Measurements from ENCODE around the gene CLOCK.

The CLOCK gene

DNA sequence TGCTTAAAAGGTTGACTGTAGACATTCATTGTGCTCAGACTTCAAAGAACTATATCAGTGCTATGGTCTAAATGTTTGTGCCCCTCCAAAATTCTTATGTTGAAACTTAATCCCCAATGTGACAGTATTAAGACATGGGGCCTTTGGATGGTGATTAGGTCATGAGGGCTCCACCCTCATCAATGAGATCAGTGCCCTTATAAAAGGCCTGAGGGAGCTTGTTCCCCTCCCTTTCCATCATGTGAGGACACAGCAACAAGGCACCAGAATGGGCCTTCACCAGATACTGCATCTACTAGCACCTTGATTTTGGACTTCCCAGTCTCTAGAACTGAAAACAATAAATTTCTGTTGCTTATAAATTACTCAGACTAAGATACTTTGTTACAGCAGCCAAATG, 28.3 kb downstream of the CLOCK start:
- H3K4me3 Mint-ChIP-seq = no peak overlapping the region
- peaks cover 50% of the 10 kb centered on the region for H3K9me3 Mint-ChIP-seq
- H3K27me3 Mint-ChIP-seq (ENCODE audit: low read depth, poor library complexity) = peaks cover 3% of the 10 kb centered on the region
- no peak for DNase-seq
- TF ChIP-seq, protein P1, sequence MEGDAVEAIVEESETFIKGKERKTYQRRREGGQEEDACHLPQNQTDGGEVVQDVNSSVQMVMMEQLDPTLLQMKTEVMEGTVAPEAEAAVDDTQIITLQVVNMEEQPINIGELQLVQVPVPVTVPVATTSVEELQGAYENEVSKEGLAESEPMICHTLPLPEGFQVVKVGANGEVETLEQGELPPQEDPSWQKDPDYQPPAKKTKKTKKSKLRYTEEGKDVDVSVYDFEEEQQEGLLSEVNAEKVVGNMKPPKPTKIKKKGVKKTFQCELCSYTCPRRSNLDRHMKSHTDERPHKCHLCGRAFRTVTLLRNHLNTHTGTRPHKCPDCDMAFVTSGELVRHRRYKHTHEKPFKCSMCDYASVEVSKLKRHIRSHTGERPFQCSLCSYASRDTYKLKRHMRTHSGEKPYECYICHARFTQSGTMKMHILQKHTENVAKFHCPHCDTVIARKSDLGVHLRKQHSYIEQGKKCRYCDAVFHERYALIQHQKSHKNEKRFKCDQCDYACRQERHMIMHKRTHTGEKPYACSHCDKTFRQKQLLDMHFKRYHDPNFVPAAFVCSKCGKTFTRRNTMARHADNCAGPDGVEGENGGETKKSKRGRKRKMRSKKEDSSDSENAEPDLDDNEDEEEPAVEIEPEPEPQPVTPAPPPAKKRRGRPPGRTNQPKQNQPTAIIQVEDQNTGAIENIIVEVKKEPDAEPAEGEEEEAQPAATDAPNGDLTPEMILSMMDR (IDR thresholded peaks at IDR 0.05) = no peak
- no peak overlapping the region for H3K27ac Mint-ChIP-seq
- H3K4me1 Mint-ChIP-seq = no peaks in the 10 kb centered on the region
- peaks cover 78% of the 10 kb centered on the region for H3K36me3 Mint-ChIP-seq (ENCODE audit: low read depth)

DNA sequence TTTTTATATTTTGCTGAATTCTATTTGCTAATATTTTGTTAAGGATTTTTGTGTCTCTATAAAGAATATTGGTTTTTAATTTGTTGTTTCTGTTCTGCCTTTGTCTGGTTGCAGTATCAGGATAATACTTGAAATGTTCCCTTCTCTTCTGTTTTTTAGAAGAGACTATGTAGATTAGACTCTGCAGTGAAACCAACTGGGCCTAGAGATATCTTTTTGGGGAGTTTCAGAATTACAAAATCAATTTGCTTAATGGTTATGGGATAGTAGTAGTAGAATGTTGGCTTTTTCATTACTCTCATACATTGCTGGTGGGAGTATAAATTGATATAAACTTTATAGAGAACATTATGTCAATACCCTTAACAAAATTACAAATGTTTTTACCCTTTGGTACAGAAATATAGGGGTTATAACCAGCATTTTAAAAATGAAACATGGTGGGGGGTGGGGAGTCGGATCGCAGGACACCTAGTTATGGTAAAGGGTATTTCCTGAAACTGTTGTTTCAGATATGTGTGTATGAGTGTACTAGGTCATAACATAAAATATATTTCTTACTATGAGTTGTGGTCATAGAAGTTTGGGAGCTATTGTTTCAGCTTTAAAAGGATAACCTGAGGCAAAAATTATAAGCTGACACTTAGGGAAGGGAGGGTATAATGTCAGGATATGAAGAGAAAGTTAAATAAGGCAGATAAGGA, 29.0 kb downstream of the CLOCK start:
- Mint-ChIP-seq H3K27me3 (ENCODE audit: low read depth, poor library complexity) (peaks cover 3% of the 10 kb centered on the region), H3K4me1 (no peaks in the 10 kb centered on the region), H3K9me3 (peaks cover 52% of the 10 kb centered on the region), H3K4me3 (no peak overlapping the region), H3K27ac (no peak overlapping the region), H3K36me3 (ENCODE audit: low read depth) (peaks cover 78% of the 10 kb centered on the region)
- no peak for DNase-seq
- TF ChIP-seq, protein P1 (IDR thresholded peaks at IDR 0.05) = no peak

DNA sequence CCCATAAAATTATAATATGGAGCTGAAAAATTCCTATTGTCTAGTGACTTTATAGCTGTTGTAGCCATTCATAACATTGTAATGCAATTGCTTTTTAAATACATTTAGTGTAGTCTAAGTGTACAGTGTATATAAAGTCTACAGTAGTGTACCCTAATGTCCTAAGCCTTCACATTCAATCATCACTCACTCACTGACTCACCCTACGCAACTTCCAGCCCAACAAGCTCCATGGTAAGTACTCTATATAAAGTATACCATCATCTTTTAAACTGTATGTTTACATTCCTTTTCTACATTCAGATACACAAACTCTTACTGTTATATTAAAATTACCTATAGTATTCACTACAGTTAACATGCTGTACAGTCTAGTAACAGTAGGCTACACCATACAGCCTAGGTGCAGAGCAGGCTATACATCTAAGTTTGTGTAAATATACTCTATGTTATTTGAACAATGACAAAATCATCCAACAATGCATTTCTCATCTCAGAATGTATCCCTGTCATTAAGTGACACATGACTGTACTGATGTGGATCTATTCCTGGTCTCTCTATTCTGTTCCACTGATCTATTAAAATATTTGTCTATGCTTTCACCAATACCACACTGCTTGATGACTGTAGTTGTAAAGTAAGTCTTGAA, 33.7 kb downstream of the CLOCK start:
- H3K4me3 Mint-ChIP-seq = no peak overlapping the region
- H3K27ac Mint-ChIP-seq = no peak overlapping the region
- peaks cover 2% of the 10 kb centered on the region for H3K27me3 Mint-ChIP-seq (ENCODE audit: low read depth, poor library complexity)
- DNase-seq = no peak
- H3K9me3 Mint-ChIP-seq = peaks cover 27% of the 10 kb centered on the region
- no peaks in the 10 kb centered on the region for H3K4me1 Mint-ChIP-seq
- H3K36me3 Mint-ChIP-seq (ENCODE audit: low read depth) = peaks cover 81% of the 10 kb centered on the region
- TF ChIP-seq, protein P1 (IDR thresholded peaks at IDR 0.05) = no peak

DNA sequence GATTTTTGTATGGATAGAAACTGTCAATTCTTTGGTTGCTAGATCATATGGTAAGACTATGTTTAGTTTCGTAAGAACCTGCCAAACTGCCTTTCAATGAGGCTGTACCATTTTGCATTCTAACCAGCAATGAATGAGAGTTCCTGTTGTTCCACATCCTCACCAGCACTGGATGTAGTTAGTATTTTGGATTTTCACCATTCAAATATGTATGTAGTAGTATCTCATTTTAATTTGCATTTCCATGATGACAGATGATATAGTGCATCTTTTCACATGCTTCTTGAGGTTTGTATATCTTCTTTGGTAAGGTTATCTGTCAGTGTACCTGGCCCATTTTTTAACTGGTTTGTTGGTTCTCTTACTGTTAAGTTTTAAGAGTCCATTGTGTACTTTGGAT, 34.6 kb downstream of the CLOCK start:
- Mint-ChIP-seq H3K4me1 (no peaks in the 10 kb centered on the region), H3K4me3 (no peak overlapping the region), H3K36me3 (ENCODE audit: low read depth) (peaks cover 83% of the 10 kb centered on the region), H3K27me3 (ENCODE audit: low read depth, poor library complexity) (no peaks in the 10 kb centered on the region), H3K9me3 (peaks cover 20% of the 10 kb centered on the region), H3K27ac (no peak overlapping the region)
- no peak for DNase-seq
- TF ChIP-seq, protein P1 (IDR thresholded peaks at IDR 0.05) = no peak

DNA sequence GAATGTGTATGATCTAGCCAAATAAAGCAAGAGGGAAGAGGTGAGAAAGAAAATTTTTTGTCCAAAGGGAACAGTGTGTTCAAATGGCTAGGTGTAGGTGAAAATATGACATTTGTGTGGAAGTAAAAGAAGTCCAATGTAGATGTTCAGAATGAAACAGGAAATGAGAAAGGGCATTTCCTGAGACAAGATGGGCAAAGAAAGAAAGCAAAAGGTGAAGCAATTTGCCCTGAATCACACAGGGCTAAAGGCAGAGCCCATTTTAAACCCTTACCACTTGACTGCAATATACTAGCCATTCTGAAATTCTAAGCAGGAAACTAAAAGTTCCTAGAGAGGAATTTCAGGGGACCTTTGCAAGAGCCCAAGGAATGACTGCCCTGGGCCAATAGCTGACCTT, 36.0 kb downstream of the CLOCK start:
- TF ChIP-seq, protein P1 (IDR thresholded peaks at IDR 0.05) = no peak
- Mint-ChIP-seq H3K27me3 (ENCODE audit: low read depth, poor library complexity) (no peaks in the 10 kb centered on the region), H3K4me3 (no peak overlapping the region), H3K27ac (no peak overlapping the region), H3K9me3 (peaks cover 9% of the 10 kb centered on the region), H3K36me3 (ENCODE audit: low read depth) (peaks cover 79% of the 10 kb centered on the region), H3K4me1 (no peaks in the 10 kb centered on the region)
- DNase-seq = no peak

DNA sequence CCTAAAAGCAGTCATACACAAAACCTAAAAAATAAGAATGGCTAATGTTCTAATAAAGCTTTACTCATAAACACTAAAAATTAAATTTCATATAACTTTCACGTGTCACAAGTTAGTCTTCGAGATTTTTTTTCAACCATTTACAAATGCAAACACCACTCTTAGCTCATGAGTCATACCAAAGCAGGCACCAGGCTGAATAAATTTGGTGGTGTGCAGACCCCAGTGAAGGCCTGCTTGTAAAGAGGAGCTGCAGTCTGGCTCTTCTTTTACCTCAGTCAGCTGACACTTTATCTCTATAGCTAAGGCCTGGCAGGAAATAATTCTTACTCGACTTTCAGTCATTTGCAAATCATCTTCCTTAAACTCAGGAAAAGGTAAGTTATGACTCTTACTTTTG, 37.4 kb downstream of the CLOCK start:
- Mint-ChIP-seq H3K27me3 (ENCODE audit: low read depth, poor library complexity) (no peaks in the 10 kb centered on the region), H3K4me3 (no peak overlapping the region), H3K9me3 (peaks cover 7% of the 10 kb centered on the region), H3K27ac (no peak overlapping the region), H3K4me1 (no peaks in the 10 kb centered on the region), H3K36me3 (ENCODE audit: low read depth) (peaks cover 77% of the 10 kb centered on the region)
- DNase-seq = no peak
- TF ChIP-seq, protein P1 (IDR thresholded peaks at IDR 0.05) = no peak
